ENCODE results near the gene NPDC1. TPM values are rescaled to one million over a fixed set of nuclear protein-coding genes. Genes with fewer than 3 reads are reported as not detected.

NPDC1 gene
- polyA plus RNA-seq, 3 donors, result 0.51 to 2.7 TPM; not detected in 1

DNA sequence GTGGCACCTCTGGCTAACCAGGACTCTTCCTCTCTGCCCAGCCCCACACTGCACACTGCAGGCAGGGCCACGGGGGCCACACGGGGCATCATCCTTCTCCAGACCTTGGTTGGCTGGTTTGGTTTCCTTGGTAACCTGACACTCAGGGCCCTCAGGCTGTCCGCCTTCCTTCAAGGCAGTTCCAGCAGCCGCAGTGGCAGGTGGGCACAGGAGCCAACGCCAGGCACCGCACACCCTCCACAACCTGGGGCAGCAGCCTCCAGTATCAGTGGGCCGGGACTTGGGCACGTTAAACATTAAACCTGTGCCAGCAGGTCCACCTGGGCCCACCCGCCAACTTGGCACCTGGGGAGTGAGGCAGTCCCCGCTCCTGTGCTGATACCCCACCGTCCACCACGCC, 1.9 kb downstream of the NPDC1 start:
- H3K36me3 ChIP-seq (replicated peaks in 1 of 2; ENCODE audit: control insufficient read depth in 1 of 2, insufficient read depth in 2 of 2, low read length in 2 of 2), result no peaks in the 10 kb centered on the region
- H3K27ac ChIP-seq (ENCODE audit: low read depth in 1 of 2, low read length in 2 of 2), result no peak overlapping the region
- H3K9me3 Mint-ChIP-seq, result peaks cover 0 to 10% (median 2%) of the 10 kb centered on the region in 7 donors
- TF ChIP-seq, protein P1, sequence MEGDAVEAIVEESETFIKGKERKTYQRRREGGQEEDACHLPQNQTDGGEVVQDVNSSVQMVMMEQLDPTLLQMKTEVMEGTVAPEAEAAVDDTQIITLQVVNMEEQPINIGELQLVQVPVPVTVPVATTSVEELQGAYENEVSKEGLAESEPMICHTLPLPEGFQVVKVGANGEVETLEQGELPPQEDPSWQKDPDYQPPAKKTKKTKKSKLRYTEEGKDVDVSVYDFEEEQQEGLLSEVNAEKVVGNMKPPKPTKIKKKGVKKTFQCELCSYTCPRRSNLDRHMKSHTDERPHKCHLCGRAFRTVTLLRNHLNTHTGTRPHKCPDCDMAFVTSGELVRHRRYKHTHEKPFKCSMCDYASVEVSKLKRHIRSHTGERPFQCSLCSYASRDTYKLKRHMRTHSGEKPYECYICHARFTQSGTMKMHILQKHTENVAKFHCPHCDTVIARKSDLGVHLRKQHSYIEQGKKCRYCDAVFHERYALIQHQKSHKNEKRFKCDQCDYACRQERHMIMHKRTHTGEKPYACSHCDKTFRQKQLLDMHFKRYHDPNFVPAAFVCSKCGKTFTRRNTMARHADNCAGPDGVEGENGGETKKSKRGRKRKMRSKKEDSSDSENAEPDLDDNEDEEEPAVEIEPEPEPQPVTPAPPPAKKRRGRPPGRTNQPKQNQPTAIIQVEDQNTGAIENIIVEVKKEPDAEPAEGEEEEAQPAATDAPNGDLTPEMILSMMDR (IDR thresholded peaks at IDR 0.05), result no peak
- peaks cover 18 to 30% of the 10 kb centered on the region in 2 donors for H3K4me1 ChIP-seq (ENCODE audit: control insufficient read depth in 1 of 2, insufficient read depth in 2 of 2, low read length in 2 of 2)
- WGBS (ENCODE audit: insufficient coverage), result 45% methylated on average over 12 of the region's 12 CpGs
- H3K4me3 Mint-ChIP-seq, result peak overlapping the region in 1 of 2 donors; percentile 75
- H3K9me3 ChIP-seq (replicated peaks in 1 of 2; ENCODE audit: control insufficient read depth in 1 of 2, insufficient read depth in 1 of 2, low read length in 2 of 2), result peaks cover 0 to 13% of the 10 kb centered on the region in 2 donors
- peaks cover 20 to 55% of the 10 kb centered on the region in 2 donors for H3K27me3 ChIP-seq (ENCODE audit: control insufficient read depth in 2 of 2, insufficient read depth in 2 of 2, low read length in 2 of 2)
- H2AFZ ChIP-seq (ENCODE audit: insufficient read depth, low read depth, low read length, poor library complexity, severe bottlenecking), result no peak overlapping the region
- H3K27ac Mint-ChIP-seq, result no peak overlapping the region
- intact Hi-C loops (cut with micrococcal nuclease), result no loop called here
- no peak overlapping the region for H3K4me3 ChIP-seq (replicated peaks in 1 of 3; ENCODE audit: low read depth in 2 of 3, low read length in 3 of 3)
- no peak overlapping the region for H3K4me2 ChIP-seq (replicated peaks; ENCODE audit: extremely low read depth, low read length, poor library complexity, severe bottlenecking)
- no peak for DNase-seq
- peaks cover 46 to 60% (median 59%) of the 10 kb centered on the region in 3 donors for H3K27me3 Mint-ChIP-seq (ENCODE audit: low read depth in 3 of 3)
- H3K4me1 Mint-ChIP-seq, result peaks cover 13% of the 10 kb centered on the region
- no peaks in the 10 kb centered on the region for H3K79me2 ChIP-seq (ENCODE audit: insufficient read depth, low read length)
- H3K36me3 Mint-ChIP-seq, result peaks cover 1 to 4% of the 10 kb centered on the region in 2 donors
- peaks cover 17% of the 10 kb centered on the region for H4K20me1 ChIP-seq (ENCODE audit: insufficient read depth, low read length)
- H3K9ac ChIP-seq (ENCODE audit: insufficient read depth, low read length, poor library complexity, severe bottlenecking), result no peak overlapping the region

DNA sequence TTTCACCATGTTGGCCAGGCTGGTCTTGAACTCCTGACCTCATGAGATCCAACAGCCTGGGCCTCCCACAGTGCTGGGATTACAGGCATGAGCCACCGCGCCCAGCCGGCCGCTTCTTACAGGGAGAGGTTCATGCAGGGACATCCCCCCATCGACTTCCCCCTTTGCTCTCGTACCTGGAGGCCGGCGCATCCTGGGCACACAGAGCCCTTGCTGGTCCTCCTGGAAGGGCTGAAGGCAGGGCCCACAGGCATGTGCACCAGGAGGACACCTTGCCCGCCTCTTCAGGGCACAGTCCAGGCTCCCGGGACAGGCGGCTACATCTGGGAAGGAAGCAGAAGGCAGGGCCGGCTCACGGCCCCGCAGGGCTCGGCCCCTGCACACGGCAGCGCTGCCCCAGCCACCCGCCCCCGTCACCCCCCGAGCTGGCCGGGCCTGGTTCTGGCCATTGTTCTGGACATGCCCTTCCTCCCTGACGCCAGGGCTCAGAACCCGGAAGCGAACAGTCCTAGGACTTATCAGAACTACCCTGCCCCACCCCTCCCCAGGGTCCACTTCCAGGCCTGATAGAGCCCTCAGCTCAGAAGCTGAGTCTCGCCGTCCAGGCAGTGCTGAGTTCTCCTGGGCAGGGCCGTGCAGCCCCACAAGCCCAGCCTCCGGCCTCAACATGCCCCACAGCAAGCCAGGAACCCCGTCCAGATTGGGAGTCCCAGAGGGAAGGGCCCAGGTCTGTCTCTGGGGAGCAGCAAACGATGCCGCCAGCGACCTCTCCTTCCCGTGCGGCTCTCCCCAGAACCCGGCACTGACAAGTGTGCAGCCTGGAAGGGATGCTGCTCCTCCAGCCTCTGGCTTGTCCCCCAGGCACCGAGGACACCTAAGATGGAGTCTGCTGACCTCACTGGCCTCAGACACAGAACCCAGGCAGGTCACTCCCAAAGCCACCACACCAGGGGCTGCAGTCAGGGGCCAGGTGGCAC, 2.9 kb downstream of the NPDC1 start:
- WGBS (ENCODE audit: insufficient coverage), result 83% methylated on average over 34 of the region's 36 CpGs

More for the DNA sequence above, 2.9 kb downstream of the NPDC1 start:
- Histone ChIP-seq H3K27ac (ENCODE audit: low read depth in 1 of 2, low read length in 2 of 2) (no peak overlapping the region), H4K20me1 (ENCODE audit: insufficient read depth, low read length) (peaks cover 23% of the 10 kb centered on the region), H3K36me3 (replicated peaks in 1 of 2; ENCODE audit: control insufficient read depth in 1 of 2, insufficient read depth in 2 of 2, low read length in 2 of 2) (no peaks in the 10 kb centered on the region), H3K9ac (ENCODE audit: insufficient read depth, low read length, poor library complexity, severe bottlenecking) (no peak overlapping the region), H3K27me3 (ENCODE audit: control insufficient read depth in 2 of 2, insufficient read depth in 2 of 2, low read length in 2 of 2) (peaks cover 20 to 47% of the 10 kb centered on the region in 2 donors), H3K4me1 (ENCODE audit: control insufficient read depth in 1 of 2, insufficient read depth in 2 of 2, low read length in 2 of 2) (peaks cover 18 to 30% of the 10 kb centered on the region in 2 donors), H3K4me2 (replicated peaks; ENCODE audit: extremely low read depth, low read length, poor library complexity, severe bottlenecking) (no peak overlapping the region), H3K9me3 (replicated peaks in 1 of 2; ENCODE audit: control insufficient read depth in 1 of 2, insufficient read depth in 1 of 2, low read length in 2 of 2) (peaks cover 0 to 13% of the 10 kb centered on the region in 2 donors), H3K79me2 (ENCODE audit: insufficient read depth, low read length) (no peaks in the 10 kb centered on the region), H3K4me3 (replicated peaks in 1 of 3; ENCODE audit: low read depth in 2 of 3, low read length in 3 of 3) (no peak overlapping the region), H2AFZ (ENCODE audit: insufficient read depth, low read depth, low read length, poor library complexity, severe bottlenecking) (no peak overlapping the region)
- no peak for DNase-seq
- Mint-ChIP-seq H3K27me3 (ENCODE audit: low read depth in 3 of 3) (peaks cover 40 to 52% (median 50%) of the 10 kb centered on the region in 3 donors), H3K36me3 (peaks cover 3 to 13% of the 10 kb centered on the region in 2 donors), H3K4me1 (peaks cover 13% of the 10 kb centered on the region), H3K27ac (no peak overlapping the region), H3K4me3 (peak overlapping the region in 1 of 2 donors; percentile 39), H3K9me3 (peaks cover 0 to 7% (median 2%) of the 10 kb centered on the region in 7 donors)
- TF ChIP-seq, protein P1 (IDR thresholded peaks at IDR 0.05), result no peak
- intact Hi-C loops (cut with micrococcal nuclease), result loop anchor here in 1 of 2 donors (1.0 kb wide), 1 partner anchor 9 kb away; no protein-coding TSS in a partner anchor

All from CD14-positive monocyte (primary cell).